ENCODE measurements around the gene SLC29A3. TPM values are rescaled to one million over a fixed set of nuclear protein-coding genes. Genes with fewer than 3 reads are reported as not detected.

Gene SLC29A3
- total and polyA plus RNA-seq, 2 of the 8 experiments (the other 6 are each of a cell fraction or from before 2014, with no cell fraction given): 14.0 to 24.6 TPM

GRCh38 chr10:71409516-71410104, 90.6 kb downstream of the SLC29A3 start:
- H3K4me2 ChIP-seq (ENCODE audit: insufficient read depth in 1 of 2, low read depth in 2 of 2, low read length in 2 of 2): no peak overlapping the region
- no peak overlapping the region for H3K4me3 ChIP-seq (ENCODE audit: extremely low read depth in 1 of 4, insufficient read depth in 2 of 4, low read depth in 3 of 4, low read length in 4 of 4)
- H2BK5ac ChIP-seq (ENCODE audit: low read depth, low read length): no peak overlapping the region
- H4K5ac ChIP-seq (ENCODE audit: insufficient read length, low read depth, low read length): no peak overlapping the region
- H3K14ac ChIP-seq (ENCODE audit: insufficient read length): no peak overlapping the region
- CTCF ChIA-PET (ENCODE audit: partially characterized antibody): interaction anchor here (0.5 to 3.8 kb wide), 9 partner anchors 12 to 429 kb away, joined by 3 to 15 read pairs (median 4); no protein-coding TSS in a partner anchor
- no peaks in the 10 kb centered on the region for H4K20me1 ChIP-seq (replicated peaks in 1 of 2; ENCODE audit: control insufficient read depth in 1 of 2, insufficient read depth in 2 of 2, low read length in 2 of 2)
- no peak overlapping the region for H4K8ac ChIP-seq (ENCODE audit: extremely low read depth, insufficient read depth, low read length)
- H3K9ac ChIP-seq (replicated peaks in 1 of 4; ENCODE audit: extremely low read depth in 1 of 4, low read depth in 3 of 4, low read length in 3 of 4): no peak overlapping the region
- 0 out of 2 replicates have a peak overlapping the region, but pooled peaks have one; percentile 31 for H2BK15ac ChIP-seq (ENCODE audit: low read length)
- no peaks in the 10 kb centered on the region; a peak in 1 of 7 replicates for H3K27me3 ChIP-seq (replicated peaks in 1 of 4; ENCODE audit: control insufficient read depth in 3 of 4, extremely low read depth in 1 of 4, insufficient read depth in 3 of 4, low read length in 3 of 4)
- no peak overlapping the region for H2AFZ ChIP-seq (ENCODE audit: low read length)
- TF ChIP-seq KDM5A (IDR thresholded peaks at IDR 0.05; ENCODE audit: low read length) (no peak), GABPA (IDR thresholded peaks at IDR 0.05; ENCODE audit: borderline replicate concordance, insufficient read depth, low read length) (no peak), POU5F1 (IDR thresholded peaks at IDR 0.05; ENCODE audit: low read depth, low read length) (no peak)
- no peak overlapping the region for H3K56ac ChIP-seq (replicated peaks; ENCODE audit: insufficient read length, low read depth, low read length)
- H3K4ac ChIP-seq (replicated peaks; ENCODE audit: insufficient read length, low read depth, low read length): no peak overlapping the region
- peak in 1 of 2 experiments; percentile 46 for DNase-seq (ENCODE audit: low read depth in 1 of 2, low spot score in 2 of 2)
- no peak for FAIRE-seq
- no peak overlapping the region for H2BK120ac ChIP-seq (replicated peaks; ENCODE audit: low read depth, low read length)
- H2BK20ac ChIP-seq (ENCODE audit: low read length): no peak overlapping the region
- no peak overlapping the region for H3K18ac ChIP-seq (ENCODE audit: extremely low read depth, low read length)
- peaks cover 0 to 10% of the 10 kb centered on the region in 2 experiments; a peak in 1 of 4 replicates for H3K9me3 ChIP-seq (ENCODE audit: insufficient read depth in 2 of 2, low read depth in 1 of 2, low read length in 1 of 2)
- H2AK5ac ChIP-seq (ENCODE audit: low read depth, low read length): no peak overlapping the region
- H3K4me1 ChIP-seq (replicated peaks in 1 of 4; ENCODE audit: control insufficient read depth in 3 of 4, insufficient read depth in 4 of 4, low read length in 3 of 4): peaks cover 3 to 4% (median 4%) of the 10 kb centered on the region in 4 experiments; a peak in 4 of 7 replicates
- H3K27ac ChIP-seq (ENCODE audit: low read depth, low read length): no peak overlapping the region
- H3K79me1 ChIP-seq (ENCODE audit: low read depth, low read length): no peaks in the 10 kb centered on the region
- no peaks in the 10 kb centered on the region for H3K36me3 ChIP-seq (ENCODE audit: control insufficient read depth in 2 of 4, insufficient read depth in 4 of 4, low read length in 3 of 4)
- no peaks in the 10 kb centered on the region for H3K79me2 ChIP-seq (ENCODE audit: control insufficient read depth in 1 of 2, insufficient read depth in 2 of 2, low read length in 2 of 2)
- H3K23ac ChIP-seq (ENCODE audit: insufficient read length): no peak overlapping the region
- WGBS, 2 experiments (ENCODE audit: extremely low coverage in 1 of 2, insufficient coverage in 1 of 2, insufficient read length in 1 of 2, insufficient replicate concordance in 2 of 2, low coverage in 1 of 2, low lambda C conversion rate in 2 of 2, missing lambda C conversion rate in 1 of 2): 76% methylated on average over 3 of the region's 3 CpGs; no CpG with 5 or more reads in 1 of the 2 experiments
- POLR2A ChIA-PET (ENCODE audit: partially characterized antibody): interaction anchor here (1.1 to 1.8 kb wide), 3 partner anchors 10 to 75 kb away, joined by 3 to 4 read pairs (median 3); no protein-coding TSS in a partner anchor
- no peaks in the 10 kb centered on the region for H3K23me2 ChIP-seq (ENCODE audit: low read depth, low read length)
- H4K91ac ChIP-seq (replicated peaks; ENCODE audit: insufficient read length, low read length): no peak overlapping the region
- no peak overlapping the region for H2BK12ac ChIP-seq (ENCODE audit: low read depth, low read length)

All from H1 (cell line).